Kidney tubule cell (primary cell): ENCODE measurements around the gene TRMT11.

Experiments used
- DNase-seq: peaks from one replicate; pipeline ENCODE4 v3.0.0-alpha.2; 2018; ENCODE audit warnings: low spot score

The TRMT11 gene

DNA sequence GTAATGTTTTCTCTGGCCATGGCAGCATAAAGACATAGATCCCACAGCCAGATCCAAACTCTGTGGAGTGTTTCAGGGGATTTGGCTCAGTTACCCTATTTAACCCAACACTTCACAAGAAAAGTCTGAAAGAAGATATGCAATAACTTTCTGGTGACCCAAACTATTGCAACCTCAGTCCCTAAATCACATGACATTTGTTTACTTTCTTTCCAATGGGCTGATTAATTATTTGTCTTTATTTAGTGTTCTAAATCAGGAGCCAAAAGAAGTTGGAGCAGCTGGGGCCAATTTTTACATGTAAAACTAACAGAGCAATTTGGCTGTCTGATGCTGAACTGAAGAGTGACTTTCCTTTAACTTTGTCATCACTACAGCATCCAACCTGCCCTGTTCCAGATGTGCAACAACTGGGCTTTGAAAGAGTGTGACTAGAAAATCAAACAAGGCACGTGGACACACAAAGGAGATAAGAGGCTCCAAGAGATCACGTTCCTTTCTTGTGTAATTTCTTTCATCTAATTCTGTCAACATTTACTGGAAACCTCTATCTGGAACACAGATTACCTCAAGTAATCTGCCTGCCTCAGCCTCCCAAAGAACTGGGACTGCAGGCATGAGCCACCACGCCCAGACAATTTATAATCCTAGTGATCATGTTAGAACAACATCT, 90.8 kb downstream of the TRMT11 start:
- no peak for DNase-seq

DNA sequence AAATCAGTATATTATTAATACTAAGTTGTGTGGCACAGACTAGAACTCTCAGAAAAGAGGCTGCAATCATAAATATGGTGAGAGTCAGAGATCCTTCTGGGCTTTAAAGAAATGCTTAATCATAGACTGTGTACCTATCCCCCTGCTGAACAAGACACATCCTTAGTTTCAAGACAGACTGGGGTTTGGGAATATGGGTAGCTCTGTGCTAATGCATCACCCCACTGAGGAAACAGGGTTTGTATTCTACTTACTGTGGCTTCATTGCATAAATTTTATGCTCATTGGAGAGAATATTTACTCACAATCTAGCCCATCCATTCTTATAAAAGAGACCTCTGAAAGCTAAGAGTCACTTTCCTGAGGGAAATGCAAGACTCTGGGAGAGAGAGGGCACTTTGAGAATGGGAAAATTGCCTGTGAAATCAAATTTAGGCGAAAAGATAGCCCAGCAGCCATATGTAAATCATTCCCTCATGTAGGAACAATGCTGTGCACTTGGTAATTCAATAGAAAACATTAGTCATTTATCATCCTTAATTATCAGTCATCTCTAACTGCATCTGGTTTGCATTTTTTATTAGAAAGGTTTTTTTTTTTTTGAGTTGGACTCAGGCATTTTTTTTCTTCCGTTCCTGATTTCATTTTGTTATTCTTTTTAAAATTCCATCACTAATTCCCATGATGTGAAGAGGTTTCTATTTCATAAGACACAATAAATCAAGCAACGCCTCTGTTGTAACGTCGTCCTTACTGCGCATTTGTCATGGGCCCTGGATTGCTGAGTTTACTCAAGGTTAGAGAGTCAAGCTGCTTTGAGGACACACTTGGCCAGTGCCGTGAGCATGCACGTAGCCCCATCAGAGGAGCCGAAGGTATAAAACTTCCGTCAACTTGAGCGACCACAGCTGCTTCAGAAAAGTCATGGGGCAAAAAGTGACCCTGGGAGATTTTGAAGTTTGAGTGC, 91.8 kb downstream of the TRMT11 start:
- no peak for DNase-seq

DNA sequence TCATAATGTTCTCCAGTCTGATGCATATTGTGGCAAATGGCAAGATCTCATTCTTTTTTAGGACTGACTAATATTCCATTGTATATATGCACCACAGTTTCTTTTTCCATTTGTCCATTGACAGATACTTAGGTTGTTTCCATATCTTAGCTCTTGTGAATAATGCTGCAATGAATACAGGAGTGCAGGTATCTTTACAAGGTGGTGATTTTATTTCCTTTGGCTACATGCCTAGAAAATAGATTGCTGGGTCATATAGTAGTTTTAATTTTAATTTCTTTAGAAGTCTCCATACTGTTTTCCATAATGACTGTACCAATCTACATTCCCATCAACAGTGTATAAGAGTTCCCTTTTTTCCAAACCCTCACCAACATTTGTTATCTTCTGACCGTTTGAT, 97.5 kb downstream of the TRMT11 start:
- no peak for DNase-seq

DNA sequence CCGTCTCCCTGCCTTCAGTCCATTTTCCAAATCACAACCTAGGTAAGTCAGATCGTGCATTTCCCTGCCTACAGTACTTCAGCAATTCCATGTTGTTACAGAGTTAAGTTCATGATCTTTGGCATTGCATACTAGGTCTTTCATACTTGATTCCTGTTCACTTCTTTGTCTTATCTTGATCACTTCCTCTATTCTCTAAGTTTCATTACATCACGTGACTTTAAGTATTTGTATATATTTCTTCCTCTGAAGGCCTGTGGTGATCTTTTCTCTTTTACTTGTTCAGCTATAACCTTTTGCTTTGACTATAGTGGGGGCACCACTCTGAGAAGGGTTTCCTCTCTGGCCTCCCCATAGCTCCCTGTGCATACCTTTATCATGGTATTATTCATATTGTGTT, 100.2 kb downstream of the TRMT11 start:
- no peak for DNase-seq
